K562 (cell line): ENCODE measurements around the gene ELMO1. TPM values are rescaled to one million over a fixed set of nuclear protein-coding genes. Genes with fewer than 3 reads are reported as not detected.

ENCODE experiments used
- ATAC-seq: fragments of 200-7000 bp; cut with Tn5 transposase; 3 replicates; pipeline ENCODE4 v1.9.1; 2020; ENCODE audit warnings: moderate library complexity
- BruUV-seq: library from RNA; stranded (reverse); fragments of 400-500 nt; replicated peaks from 2 replicates; lab custom pipeline; 2021; lab: Mats Ljungman, UMichigan
- CTCF ChIA-PET: fragments of 300-600 bp; formaldehyde crosslinking; extraction: SDS; loops from one replicate; lab custom pipeline; 2021; ENCODE audit warnings: low intra/inter-chr PET ratio; lab: Yijun Ruan, JAX
- POLR2A ChIA-PET: fragments of 300-600, 350-650 bp; sonication (Branson Sonifier 250); formaldehyde crosslinking; extraction: SDS; loops from one replicate; lab custom pipeline; 2021; ENCODE audit warnings: antibody characterized with exemption, inconsistent platforms; lab: Yijun Ruan, JAX
- DNase-seq, 4 experiments: peaks; one replicate each; pipeline versions ENCODE4 v3.0.0 to v3.0.0-alpha.2; 2011 to 2018; ENCODE audit warnings: low spot score in 3 of 4, mixed read lengths in 3 of 4; ENCODE audit errors: extremely low read depth in 1 of 4
- FAIRE-seq: peaks from 2 replicates; lab custom pipeline; 2011; peaks lifted over from hg19 to GRCh38; lab: Jason Lieb, UNC
- H2AFZ ChIP-seq: 2 replicates; pipeline ENCODE4 v1.6.0; 2011; ENCODE audit warnings: low read depth, low read length, control low read depth, inconsistent platforms
- H3K27ac ChIP-seq: fragments of 200-600 bp; 3 replicates; pipeline ENCODE4 v1.8.0; 2011; ENCODE audit warnings: low read depth, mild to moderate bottlenecking, control low read depth, inconsistent platforms, low read length, moderate library complexity, mixed read lengths; ENCODE audit errors: extremely low read depth
- H3K27me3 ChIP-seq, 2 experiments: fragments of 300-600 bp in 1 of 2; 2 replicates in 1 of 2; 3 replicates in 1 of 2; pipeline versions ENCODE4 v1.6.0 to v1.8.0; 2011; ENCODE audit warnings: inconsistent platforms in 2 of 2, low read length in 2 of 2, mild to moderate bottlenecking in 1 of 2, mixed read lengths in 1 of 2, moderate library complexity in 1 of 2; ENCODE audit not compliant: control insufficient read depth in 2 of 2, insufficient read depth in 2 of 2
- H3K36me3 ChIP-seq: fragments of 300-600 bp; 3 replicates; pipeline ENCODE4 v1.8.0; 2011; ENCODE audit warnings: mild to moderate bottlenecking, low read length, inconsistent platforms; ENCODE audit not compliant: control insufficient read depth, insufficient read depth
- H3K4me1 ChIP-seq, 2 experiments: fragments of 200-600 bp in 1 of 2; replicated peaks in 1 of 2; 2 replicates in 1 of 2; 3 replicates in 1 of 2; pipeline versions ENCODE4 v1.5.1 to v1.8.0; 2011; ENCODE audit warnings: inconsistent platforms in 2 of 2, low read length in 2 of 2, mild to moderate bottlenecking in 1 of 2, mixed read lengths in 1 of 2, moderate library complexity in 1 of 2; ENCODE audit not compliant: control insufficient read depth in 2 of 2, insufficient read depth in 2 of 2
- H3K4me2 ChIP-seq: 2 replicates; pipeline ENCODE4 v1.6.1; 2011; ENCODE audit warnings: low read length, control low read depth, inconsistent platforms, mixed read lengths; ENCODE audit not compliant: insufficient read depth
- H3K4me3 ChIP-seq: fragments of 200-600 bp; sonication (generic), shearing (Covaris generic); 2 replicates; pipeline ENCODE4 v1.5.1; 2016; ENCODE audit warnings: control low read depth, inconsistent platforms
- H3K79me2 ChIP-seq: fragments of 200-600 bp; 3 replicates; pipeline ENCODE4 v1.8.0; 2011; ENCODE audit warnings: low read length, inconsistent platforms; ENCODE audit not compliant: control insufficient read depth, insufficient read depth
- H3K9ac ChIP-seq, 2 experiments: 2 replicates each; pipeline versions ENCODE4 v1.6.0 to v1.6.1; 2011; ENCODE audit warnings: low read depth in 2 of 2, low read length in 2 of 2, control low read depth in 1 of 2, inconsistent platforms in 1 of 2, mild to moderate bottlenecking in 1 of 2, mixed read lengths in 1 of 2; ENCODE audit not compliant: insufficient read depth in 1 of 2
- H3K9me1 ChIP-seq: one replicate; pipeline ENCODE4 v1.6.0; 2011; ENCODE audit warnings: inconsistent platforms, mild to moderate bottlenecking, low read length, moderate library complexity; ENCODE audit not compliant: control insufficient read depth, insufficient read depth
- H3K9me3 ChIP-seq: replicated peaks from 2 replicates; pipeline ENCODE4 v1.5.1; 2011; ENCODE audit warnings: low read depth, low read length, inconsistent platforms; ENCODE audit not compliant: control insufficient read depth, insufficient read depth
- H4K20me1 ChIP-seq: replicated peaks from 2 replicates; pipeline ENCODE4 v1.6.1; 2011; ENCODE audit warnings: low read length, inconsistent platforms, mixed read lengths; ENCODE audit not compliant: control insufficient read depth, insufficient read depth
- ELF4 ChIP-seq: fragments of 450-650 bp; formaldehyde crosslinking; IDR thresholded peaks from 2 replicates; pipeline ENCODE4 v1.4.0; 2022; ENCODE audit warnings: missing genetic modification characterization
- ETV6 ChIP-seq, 3 experiments: fragments of 150-350 bp in 1 of 3; sonication (generic) in 1 of 3; formaldehyde crosslinking in 1 of 3; IDR thresholded peaks; 2 replicates each; pipeline versions ENCODE4 v1.6.1 to v1.8.0; 2014 to 2022; ENCODE audit warnings: borderline replicate concordance in 2 of 3, low read depth in 2 of 3, antibody characterized with exemption in 1 of 3, low read length in 1 of 3, mild to moderate bottlenecking in 1 of 3, missing genetic modification reagents in 1 of 3
- PRMT5 ChIP-seq: sonication (generic); formaldehyde crosslinking; IDR thresholded peaks from 2 replicates; pipeline ENCODE4 v1.5.0; 2020; ENCODE audit warnings: missing genetic modification reagents
- SNIP1 ChIP-seq: fragments of 450-650 bp; IDR thresholded peaks from 2 replicates; pipeline ENCODE4 v1.7.1; 2017; ENCODE audit warnings: low read depth, mild to moderate bottlenecking
- ZNF197 ChIP-seq: fragments of 200-800 bp; sonication (Bioruptor generic); IDR thresholded peaks from 2 replicates; pipeline ENCODE4 v1.6.1; 2016; ENCODE audit warnings: low read depth, missing genetic modification characterization, missing compliant biosample characterization
- ZNF780A ChIP-seq: fragments of 250-450 bp; sonication (Bioruptor Pico); IDR thresholded peaks from 2 replicates; pipeline ENCODE4 v1.5.0; 2021; ENCODE audit warnings: mild to moderate bottlenecking
- WGBS: fragments of 100-300 bp; shearing (Covaris generic); methylation state at CpG from one replicate; pipeline ENCODE4 v1.1.6; 2016; ENCODE audit warnings: low coverage, mixed read lengths; ENCODE audit not compliant: insufficient coverage; ENCODE audit errors: missing lambda C conversion rate; 5-methylcytosine and 5-hydroxymethylcytosine counted together
- in situ Hi-C: fragments of 300-500 bp; cut with MboI; formaldehyde crosslinking; loops from 4 replicates; pipeline ENCODE4 v1.15.0; 2018; ENCODE audit warnings: inconsistent platforms, mixed read lengths
- intact Hi-C: fragments of 100-400 bp; cut with micrococcal nuclease; formaldehyde crosslinking; loops from 2 replicates; pipeline ENCODE4 v1.14.2; 2022
- polyA plus RNA-seq, 8 experiments: library from polyadenylated mRNA; depleted of rRNA in 4 of 8; stranded (reverse) in 5 of 8; unstranded in 3 of 8; fragments of >200 nt; fragmentation: Nextera tagmentation in 2 of 8; fragmentation: Illumina TruSeq in 1 of 8; extraction: Ambion mirVana in 2 of 8; extraction: Trizol in 1 of 8; gene quantifications; 2 replicates each; pipeline versions ENCODE4 v1.2.1 to v1.2.3, GENCODE V29; 2011 to 2014; ENCODE audit warnings: inconsistent platforms in 1 of 8, missing spikeins in 1 of 8
- total RNA-seq, 7 experiments: library from RNA; depleted of rRNA in 6 of 7; stranded (reverse); fragments of >200 nt in 6 of 7; fragmentation: Illumina TruSeq in 2 of 7; extraction: Trizol in 2 of 7; gene quantifications; 2 replicates each; pipeline versions ENCODE4 v1.2.1 to v1.2.3, GENCODE V29; 2011 to 2021; ENCODE audit warnings: low replicate concordance in 1 of 7
- TF ChIP-seq, protein P1 (sequence below): sonication (generic); formaldehyde crosslinking; IDR thresholded peaks from 2 replicates; pipeline ENCODE4 v1.8.0; 2022; ENCODE audit warnings: mild to moderate bottlenecking, missing genetic modification reagents
- TF ChIP-seq, protein P2 (sequence below), 2 experiments: fragments of 450-650 bp in 1 of 2; sonication (generic) in 1 of 2; formaldehyde crosslinking in 1 of 2; IDR thresholded peaks; 2 replicates each; pipeline versions ENCODE4 v1.7.1 to v1.9.0; 2016 to 2022; ENCODE audit warnings: inconsistent platforms in 1 of 2, mild to moderate bottlenecking in 1 of 2, missing genetic modification reagents in 1 of 2
- TF ChIP-seq, protein P3 (sequence below): fragments of 250-450 bp; sonication (Bioruptor Pico); IDR thresholded peaks from 2 replicates; pipeline ENCODE4 v1.5.0; 2021

The ELMO1 gene
- total and polyA plus RNA-seq, 9 of the 15 experiments (the other 6 are each of a cell fraction or from before 2014, with no cell fraction given): 0.36 to 7.2 (median 3.6) TPM

DNA sequence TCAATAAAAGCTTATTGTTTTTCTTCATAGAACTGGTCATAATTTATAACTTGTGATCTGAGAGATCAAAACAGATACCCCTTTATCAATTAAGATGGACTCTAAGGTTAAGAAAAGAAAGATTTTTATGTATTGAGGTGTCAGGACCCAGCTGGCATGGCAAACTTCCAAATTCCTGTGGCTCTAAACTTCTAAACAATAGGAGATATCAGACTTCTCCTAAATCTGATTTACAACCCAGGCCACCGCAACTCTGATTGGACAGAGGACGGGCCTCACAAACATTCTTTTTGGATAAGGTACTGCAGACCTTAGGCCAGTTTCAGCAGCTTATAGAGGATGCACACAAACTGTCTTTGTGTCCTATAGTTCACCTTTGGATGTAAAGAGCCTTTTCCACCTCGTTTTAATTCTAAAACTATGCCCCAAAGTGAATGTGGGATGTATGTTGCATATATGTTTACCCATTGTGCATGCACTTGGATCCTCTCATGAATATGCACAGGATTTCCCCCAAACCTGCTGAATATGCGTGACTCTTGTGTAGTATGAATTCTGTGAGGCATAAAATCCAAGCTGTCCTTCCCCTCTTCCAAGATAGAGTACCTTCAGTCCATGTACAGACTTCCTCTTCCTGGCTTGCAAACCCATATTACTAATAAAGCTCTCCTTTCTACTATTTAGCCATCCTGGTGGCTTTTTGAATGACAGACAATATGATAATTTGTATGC lies 69.0 kb downstream of the ELMO1 start:
- CTCF ChIA-PET: no interaction called here
- no TSS peak for BruUV-seq
- no peaks in the 10 kb centered on the region for H3K9me1 ChIP-seq
- DNase-seq (no peak), ATAC-seq (no peak), FAIRE-seq (no peak)
- in situ Hi-C loops (loop anchor here (25.0 kb wide), 1 partner anchor 1633 kb away; no protein-coding TSS in a partner anchor), intact Hi-C loops (no loop called here)
- no peaks in the 10 kb centered on the region for H3K79me2 ChIP-seq
- H2AFZ ChIP-seq: no peak overlapping the region
- H3K4me2 ChIP-seq: no peak overlapping the region
- H4K20me1 ChIP-seq: no peaks in the 10 kb centered on the region
- POLR2A ChIA-PET: interaction anchor here (0.9 kb wide), 1 partner anchor 18 kb away, joined by 3 read pairs; no protein-coding TSS in a partner anchor
- no peaks in the 10 kb centered on the region for H3K4me1 ChIP-seq
- H3K4me3 ChIP-seq: no peak overlapping the region
- no peak overlapping the region for H3K9ac ChIP-seq
- 3% methylated on average over 4 of the region's 4 CpGs for WGBS
- H3K27me3 ChIP-seq: no peaks in the 10 kb centered on the region
- H3K27ac ChIP-seq: no peak overlapping the region
- peaks cover 5% of the 10 kb centered on the region for H3K9me3 ChIP-seq
- no peaks in the 10 kb centered on the region for H3K36me3 ChIP-seq
- TF ChIP-seq, protein P1, sequence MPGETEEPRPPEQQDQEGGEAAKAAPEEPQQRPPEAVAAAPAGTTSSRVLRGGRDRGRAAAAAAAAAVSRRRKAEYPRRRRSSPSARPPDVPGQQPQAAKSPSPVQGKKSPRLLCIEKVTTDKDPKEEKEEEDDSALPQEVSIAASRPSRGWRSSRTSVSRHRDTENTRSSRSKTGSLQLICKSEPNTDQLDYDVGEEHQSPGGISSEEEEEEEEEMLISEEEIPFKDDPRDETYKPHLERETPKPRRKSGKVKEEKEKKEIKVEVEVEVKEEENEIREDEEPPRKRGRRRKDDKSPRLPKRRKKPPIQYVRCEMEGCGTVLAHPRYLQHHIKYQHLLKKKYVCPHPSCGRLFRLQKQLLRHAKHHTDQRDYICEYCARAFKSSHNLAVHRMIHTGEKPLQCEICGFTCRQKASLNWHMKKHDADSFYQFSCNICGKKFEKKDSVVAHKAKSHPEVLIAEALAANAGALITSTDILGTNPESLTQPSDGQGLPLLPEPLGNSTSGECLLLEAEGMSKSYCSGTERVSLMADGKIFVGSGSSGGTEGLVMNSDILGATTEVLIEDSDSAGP (CRISPR knock-in tag): no peak
- TF ChIP-seq, protein P2, sequence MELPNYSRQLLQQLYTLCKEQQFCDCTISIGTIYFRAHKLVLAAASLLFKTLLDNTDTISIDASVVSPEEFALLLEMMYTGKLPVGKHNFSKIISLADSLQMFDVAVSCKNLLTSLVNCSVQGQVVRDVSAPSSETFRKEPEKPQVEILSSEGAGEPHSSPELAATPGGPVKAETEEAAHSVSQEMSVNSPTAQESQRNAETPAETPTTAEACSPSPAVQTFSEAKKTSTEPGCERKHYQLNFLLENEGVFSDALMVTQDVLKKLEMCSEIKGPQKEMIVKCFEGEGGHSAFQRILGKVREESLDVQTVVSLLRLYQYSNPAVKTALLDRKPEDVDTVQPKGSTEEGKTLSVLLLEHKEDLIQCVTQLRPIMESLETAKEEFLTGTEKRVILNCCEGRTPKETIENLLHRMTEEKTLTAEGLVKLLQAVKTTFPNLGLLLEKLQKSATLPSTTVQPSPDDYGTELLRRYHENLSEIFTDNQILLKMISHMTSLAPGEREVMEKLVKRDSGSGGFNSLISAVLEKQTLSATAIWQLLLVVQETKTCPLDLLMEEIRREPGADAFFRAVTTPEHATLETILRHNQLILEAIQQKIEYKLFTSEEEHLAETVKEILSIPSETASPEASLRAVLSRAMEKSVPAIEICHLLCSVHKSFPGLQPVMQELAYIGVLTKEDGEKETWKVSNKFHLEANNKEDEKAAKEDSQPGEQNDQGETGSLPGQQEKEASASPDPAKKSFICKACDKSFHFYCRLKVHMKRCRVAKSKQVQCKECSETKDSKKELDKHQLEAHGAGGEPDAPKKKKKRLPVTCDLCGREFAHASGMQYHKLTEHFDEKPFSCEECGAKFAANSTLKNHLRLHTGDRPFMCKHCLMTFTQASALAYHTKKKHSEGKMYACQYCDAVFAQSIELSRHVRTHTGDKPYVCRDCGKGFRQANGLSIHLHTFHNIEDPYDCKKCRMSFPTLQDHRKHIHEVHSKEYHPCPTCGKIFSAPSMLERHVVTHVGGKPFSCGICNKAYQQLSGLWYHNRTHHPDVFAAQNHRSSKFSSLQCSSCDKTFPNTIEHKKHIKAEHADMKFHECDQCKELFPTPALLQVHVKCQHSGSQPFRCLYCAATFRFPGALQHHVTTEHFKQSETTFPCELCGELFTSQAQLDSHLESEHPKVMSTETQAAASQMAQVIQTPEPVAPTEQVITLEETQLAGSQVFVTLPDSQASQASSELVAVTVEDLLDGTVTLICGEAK (IDR thresholded peaks at IDR 0.05): no peak
- TF ChIP-seq, protein P2 (CRISPR knock-in tag; IDR thresholded peaks at IDR 0.05): no peak
- TF ChIP-seq, protein P3, sequence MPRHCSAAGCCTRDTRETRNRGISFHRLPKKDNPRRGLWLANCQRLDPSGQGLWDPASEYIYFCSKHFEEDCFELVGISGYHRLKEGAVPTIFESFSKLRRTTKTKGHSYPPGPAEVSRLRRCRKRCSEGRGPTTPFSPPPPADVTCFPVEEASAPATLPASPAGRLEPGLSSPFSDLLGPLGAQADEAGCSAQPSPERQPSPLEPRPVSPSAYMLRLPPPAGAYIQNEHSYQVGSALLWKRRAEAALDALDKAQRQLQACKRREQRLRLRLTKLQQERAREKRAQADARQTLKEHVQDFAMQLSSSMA (CRISPR knock-in tag): no peak
- TF ChIP-seq PRMT5: no peak
- TF ChIP-seq ZNF197 (CRISPR knock-in tag): no peak
- TF ChIP-seq SNIP1: no peak
- TF ChIP-seq ZNF780A (CRISPR knock-in tag): no peak
- TF ChIP-seq ELF4: no peak
- TF ChIP-seq ETV6 (IDR thresholded peaks at IDR 0.05; ENCODE audit: borderline replicate concordance in 1 of 2, low read depth in 2 of 2, low read length in 1 of 2): no peak
- no peak for TF ChIP-seq ETV6 (CRISPR knock-in tag; IDR thresholded peaks at IDR 0.05; ENCODE audit: borderline replicate concordance)
